T-helper 2 cell (primary cell): ENCODE measurements around the gene CNKSR3.

Experiments
- DNase-seq, 5 experiments: peaks; one replicate each; pipeline versions ENCODE4 v3.0.0 to v3.0.0-alpha.2; 2012 to 2022

Gene CNKSR3

DNA sequence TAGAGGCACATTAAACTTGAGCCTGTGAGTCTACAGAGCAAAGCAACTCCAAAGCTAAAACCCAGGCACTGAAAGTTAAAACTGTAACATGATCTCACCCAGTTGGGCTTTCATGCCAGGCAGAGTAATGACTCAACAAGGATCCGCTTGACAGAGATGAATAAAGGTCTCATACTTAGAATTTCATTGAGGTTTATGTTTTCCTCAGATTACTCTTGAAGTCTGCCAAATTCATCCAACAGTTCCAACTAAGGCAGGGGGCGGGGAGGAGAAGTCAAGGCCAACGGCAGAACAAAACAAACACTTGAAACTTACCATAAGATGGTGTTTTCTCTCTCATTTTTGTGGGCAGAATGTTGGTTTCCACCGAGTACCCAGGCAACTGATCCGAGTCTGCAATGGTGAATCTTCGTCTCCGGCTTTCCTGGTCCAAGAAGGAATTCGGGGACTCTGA is 99.8 kb downstream of the CNKSR3 start:
- DNase-seq: peak in 2 of 5 experiments; percentile 14 to 86

DNA sequence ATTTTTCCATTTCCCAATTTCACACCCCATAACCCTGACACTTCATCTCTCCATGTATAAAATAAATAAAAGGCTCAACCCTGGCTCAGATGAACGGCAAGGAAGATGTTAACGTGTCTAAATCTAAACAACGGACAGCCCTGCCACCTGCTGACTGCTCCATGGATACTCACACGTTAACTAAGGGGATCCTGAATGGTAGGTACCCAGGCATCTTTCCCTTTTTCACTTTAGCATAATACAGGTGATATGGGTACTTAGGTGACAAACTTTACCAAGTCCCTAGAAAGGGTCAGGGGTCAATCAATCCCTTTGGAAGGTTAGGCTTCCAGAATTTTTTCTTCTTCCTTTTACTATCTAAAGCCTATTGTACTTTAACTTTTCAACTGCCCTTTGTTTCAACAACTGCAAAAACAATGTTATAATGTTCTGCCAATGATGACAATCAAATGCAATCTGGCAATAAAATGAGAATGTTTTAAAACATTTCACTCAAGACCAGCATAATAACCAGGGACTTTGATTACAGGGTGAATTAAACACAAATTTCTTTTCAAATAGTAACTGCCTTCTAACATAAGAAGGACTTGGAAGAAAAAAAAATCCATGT is 101.5 kb downstream of the CNKSR3 start:
- DNase-seq: no peak

DNA sequence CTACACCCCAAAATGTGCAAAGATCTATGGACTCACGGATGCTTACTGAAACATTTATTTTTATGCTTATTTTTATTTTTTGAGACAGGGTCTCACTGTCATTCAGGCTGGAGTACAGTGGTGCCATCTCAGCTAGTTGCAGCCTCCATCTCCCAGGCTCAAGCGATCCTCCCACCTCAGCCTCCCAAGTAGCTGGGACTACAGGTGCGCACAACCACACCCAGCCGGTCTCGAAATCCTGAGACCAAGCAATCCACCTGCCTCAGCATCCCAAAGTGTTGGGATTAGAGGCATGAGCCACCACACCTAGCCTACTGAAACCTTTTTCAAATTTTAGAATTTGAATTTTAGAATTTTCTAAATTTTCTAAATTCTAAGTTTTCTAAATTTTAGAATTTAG is 103.0 kb downstream of the CNKSR3 start:
- DNase-seq: no peak

DNA sequence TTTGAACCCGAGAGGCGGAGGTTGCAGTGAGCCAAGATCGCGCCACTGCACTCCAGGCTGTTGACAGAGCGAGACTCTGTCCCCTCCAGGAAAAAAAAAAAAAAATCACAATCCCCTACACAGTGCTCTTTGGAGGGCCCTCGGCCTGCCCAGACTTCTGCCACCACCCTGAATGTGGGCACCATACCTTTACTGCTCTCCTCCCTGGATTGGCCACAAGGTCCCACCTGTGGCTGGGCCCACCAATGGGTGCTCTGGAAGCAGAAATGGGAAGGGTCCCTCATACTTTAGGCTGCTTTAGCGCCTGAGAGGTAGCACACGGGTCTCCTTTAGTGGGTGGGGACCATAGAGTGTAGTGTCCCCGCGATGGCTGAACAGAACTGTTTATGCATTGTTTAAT is 103.6 kb downstream of the CNKSR3 start:
- DNase-seq: no peak

- no peak for DNase-seq
Observed at GRCh38 chr6:154406301-154406700, 104.2 kb downstream of the CNKSR3 start.

DNA sequence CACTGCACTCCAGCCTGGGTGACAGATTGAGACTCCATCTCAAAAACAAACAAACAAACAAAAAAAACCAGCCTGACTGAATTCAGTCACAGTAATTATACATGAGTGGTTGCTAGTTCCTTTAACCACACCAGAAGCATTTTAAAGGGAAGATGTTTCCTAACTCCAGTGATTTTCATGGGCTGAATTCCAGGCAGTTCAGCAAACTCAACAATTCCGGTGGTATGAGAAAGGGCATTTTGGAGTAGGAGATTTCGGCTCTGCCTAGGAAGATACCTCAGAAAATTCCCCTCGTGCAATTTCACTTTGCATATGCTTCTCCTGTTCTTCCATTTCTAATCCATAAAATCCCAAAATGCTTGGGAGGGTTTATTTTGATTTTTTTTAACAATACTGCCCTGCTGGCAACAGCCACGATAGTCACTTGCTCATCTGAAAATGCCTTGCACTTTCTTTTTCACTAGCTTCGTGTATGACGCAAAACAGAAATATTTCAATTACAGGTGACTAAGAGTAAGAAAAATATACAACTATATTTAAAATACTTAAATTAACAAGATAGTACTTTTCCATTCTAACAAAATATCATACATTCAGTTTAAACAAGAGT is 105.6 kb downstream of the CNKSR3 start:
- DNase-seq: peak in 1 of 5 experiments; percentile 71

- peak in 1 of 5 experiments; percentile 80 for DNase-seq
Observed at GRCh38 chr6:154403788-154404187, 106.7 kb downstream of the CNKSR3 start.

DNA sequence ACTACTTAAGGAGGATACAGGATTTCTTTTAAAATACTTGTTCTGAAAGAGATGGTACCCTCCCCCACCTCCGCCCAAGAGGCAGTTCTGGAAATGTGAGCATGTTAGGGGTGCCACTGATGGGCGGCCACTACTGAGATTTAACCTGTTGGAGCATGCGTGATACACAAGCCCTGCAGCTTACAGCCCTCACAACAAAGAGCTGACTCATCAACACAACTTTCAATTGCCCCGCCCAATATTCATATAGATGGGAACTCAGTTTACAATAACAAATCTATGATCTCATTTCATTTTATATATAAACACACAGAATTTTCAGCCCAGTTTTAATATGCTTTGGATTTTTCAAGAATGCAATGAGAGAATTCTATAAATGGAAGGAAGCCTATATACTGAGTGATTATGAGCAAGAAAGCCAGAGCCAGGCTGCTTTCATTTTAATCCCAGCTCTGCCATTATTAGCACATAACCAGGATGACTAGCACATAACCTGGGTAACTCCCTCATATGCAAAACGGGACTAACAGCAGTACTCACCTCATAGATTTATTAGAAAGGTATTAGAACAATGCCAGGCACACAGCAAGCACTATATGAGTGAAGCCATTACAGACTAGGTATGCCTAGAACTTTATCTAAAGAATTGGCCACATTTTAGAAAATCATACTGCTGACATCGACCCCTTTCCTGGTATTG is 108.3 kb downstream of the CNKSR3 start:
- no peak for DNase-seq

DNA sequence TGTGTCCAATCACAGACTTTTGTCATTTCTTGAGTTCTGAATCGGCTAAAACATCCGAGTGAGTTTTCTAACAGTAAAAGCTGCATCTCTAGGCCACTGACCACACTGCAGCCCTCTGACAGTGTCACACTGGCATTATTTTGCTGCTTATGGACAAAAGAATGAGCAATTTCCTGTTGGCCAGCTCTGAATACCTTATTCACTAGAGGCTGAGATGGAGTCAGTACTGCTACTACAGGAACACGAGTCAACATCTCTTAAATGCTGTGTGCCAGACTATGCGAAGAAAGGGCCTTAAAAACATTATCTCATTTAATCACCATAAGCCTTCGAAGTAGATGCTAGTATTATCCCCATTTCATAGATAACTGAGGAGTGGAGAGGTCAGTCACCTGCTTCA is 111.4 kb downstream of the CNKSR3 start:
- no peak for DNase-seq

- DNase-seq: no peak
Observed at GRCh38 chr6:154397491-154398195, 112.8 kb downstream of the CNKSR3 start.

GRCh38 chr6:154395878-154396277 is 114.6 kb downstream of the CNKSR3 start:
- DNase-seq: no peak

GRCh38 chr6:154395316-154395715 is 115.2 kb downstream of the CNKSR3 start:
- no peak for DNase-seq

DNA sequence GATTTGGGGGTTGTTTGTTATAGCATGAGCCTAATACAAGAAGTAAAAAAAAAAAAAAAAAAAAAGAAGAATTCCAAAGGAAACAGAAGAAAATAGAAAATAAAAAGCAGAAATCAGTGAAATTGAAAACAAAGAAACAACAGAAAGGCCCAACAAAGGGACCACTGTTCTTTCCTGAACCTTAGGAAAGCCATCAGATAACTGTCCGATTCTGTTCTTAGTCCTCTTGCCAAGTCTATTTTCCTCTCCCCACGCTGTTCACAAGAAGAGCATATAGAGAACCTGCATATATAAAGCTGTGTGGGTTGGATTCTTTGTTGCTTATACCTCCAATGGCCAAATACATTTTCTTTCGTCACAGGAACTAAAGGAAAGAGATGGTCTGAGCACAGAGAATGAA is 115.9 kb downstream of the CNKSR3 start:
- no peak for DNase-seq

GRCh38 chr6:154390034-154390433 is 120.5 kb downstream of the CNKSR3 start:
- no peak for DNase-seq

DNA sequence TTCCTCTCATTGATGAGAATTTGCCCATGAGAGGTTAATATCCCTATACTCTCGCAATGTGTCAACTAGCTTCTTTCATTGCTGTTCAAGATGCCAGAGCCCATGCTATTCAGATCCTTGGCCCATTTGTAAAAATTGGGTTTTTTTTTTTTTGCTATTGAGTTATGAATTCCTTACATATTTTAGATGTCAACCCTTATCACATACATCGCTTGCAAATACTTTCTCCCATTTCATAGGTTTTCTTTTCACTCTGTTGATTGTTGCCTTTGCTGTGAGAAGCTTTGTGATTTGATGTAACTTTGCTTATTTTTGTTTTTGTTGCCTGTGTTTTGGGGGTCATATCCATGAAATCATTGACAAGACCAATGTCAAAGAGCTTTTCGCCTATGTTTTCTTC is 121.7 kb downstream of the CNKSR3 start:
- DNase-seq: no peak

DNA sequence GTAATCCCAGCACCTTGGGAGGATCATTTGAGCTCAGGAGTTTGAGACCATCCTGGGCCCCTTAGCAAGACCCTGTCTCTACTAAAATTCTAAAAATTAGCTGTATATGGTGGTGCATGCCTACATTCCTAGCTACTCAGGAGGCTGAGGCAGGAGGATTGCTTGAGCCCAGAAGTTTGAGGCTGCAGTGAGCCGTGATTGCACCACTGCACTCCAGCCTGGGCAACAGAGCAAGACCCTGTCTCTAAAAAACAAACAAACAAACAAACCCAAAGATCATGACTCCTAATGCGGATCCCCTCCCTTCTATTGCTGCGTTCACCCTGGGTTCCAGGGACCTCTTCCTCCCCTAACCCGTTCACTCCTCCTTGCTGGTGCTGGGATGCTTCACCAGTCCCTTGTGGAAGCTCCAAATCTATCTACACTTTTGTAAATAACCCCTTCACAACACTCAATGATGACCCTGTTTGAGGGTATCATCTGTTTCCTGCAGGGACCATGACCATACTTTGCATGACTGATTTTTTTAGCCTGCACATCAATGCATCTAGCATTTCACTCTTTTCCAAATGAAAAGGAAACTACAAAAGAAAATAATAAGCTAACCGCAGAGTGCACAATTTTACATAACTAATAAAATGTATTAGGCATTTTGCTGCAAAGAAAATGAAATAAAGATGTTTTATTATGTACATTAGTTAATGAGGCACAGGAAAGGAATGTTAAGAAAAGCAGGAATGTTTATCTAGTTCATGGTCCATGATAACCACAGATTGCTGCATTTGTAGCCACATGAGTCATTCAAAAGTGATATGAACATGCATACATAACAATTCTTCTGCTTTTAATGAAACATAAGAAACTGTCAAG is 123.4 kb downstream of the CNKSR3 start:
- DNase-seq: no peak

DNA sequence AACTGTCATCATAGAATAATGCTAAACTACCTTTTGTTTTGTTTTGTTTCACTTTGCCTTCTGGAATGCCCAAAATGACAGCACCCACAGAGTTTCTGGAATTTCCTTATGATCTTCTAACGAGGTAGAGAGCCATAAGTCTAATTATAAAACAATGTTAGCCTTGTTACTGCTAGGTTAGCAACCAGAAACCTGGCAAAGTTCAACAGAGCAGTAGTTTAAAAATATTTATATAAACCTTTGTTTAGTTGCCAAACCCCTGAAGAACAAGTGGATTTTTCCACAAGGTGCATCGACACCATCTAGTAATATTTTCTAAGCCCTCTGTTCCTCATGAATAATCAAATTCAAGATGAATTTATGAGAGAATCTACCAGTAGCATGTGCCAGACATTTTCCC is 126.3 kb downstream of the CNKSR3 start:
- no peak for DNase-seq

- no peak for DNase-seq
Observed at GRCh38 chr6:154383273-154383672, 127.2 kb downstream of the CNKSR3 start.

DNA sequence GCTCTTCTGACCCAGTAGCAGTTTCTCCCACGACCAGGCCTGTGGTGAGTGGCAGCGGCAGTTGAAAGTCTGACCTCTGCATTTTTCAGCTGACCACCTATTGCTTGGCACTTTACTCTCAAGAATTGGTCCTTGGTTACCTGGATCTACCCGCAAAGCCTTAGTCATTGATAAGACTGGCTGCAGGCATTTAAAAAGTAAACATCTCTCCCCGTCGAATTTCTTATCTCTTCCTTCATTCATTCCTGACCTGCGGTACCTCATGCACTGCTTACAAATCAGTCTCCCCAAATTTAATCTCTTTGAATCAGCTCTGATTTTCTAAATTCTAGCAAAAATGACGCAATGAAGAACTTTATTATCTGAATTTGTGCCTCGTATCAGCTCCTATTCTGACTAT is 127.7 kb downstream of the CNKSR3 start:
- DNase-seq: no peak

GRCh38 chr6:154381548-154381947 is 128.9 kb downstream of the CNKSR3 start:
- no peak for DNase-seq

- no peak for DNase-seq
Observed at GRCh38 chr6:154380741-154381140, 129.7 kb downstream of the CNKSR3 start.

DNA sequence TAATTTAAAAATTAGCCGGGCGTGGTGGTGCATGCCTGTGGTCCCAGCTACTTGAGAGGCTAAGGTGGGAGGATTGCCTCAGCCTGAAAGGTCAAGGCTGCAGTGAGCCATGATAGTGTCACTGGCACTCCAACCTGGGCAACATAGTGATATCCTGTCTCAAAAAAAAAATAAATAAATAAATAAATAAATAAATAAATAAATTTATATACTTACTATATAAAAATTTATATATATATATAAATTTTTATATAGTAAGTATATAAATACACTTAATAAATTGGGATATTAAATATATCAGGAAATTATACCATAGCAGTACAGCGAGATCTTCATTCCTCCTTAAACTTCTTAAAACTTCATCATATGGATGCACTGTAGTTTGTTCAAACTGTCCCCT is 130.9 kb downstream of the CNKSR3 start:
- no peak for DNase-seq

DNA sequence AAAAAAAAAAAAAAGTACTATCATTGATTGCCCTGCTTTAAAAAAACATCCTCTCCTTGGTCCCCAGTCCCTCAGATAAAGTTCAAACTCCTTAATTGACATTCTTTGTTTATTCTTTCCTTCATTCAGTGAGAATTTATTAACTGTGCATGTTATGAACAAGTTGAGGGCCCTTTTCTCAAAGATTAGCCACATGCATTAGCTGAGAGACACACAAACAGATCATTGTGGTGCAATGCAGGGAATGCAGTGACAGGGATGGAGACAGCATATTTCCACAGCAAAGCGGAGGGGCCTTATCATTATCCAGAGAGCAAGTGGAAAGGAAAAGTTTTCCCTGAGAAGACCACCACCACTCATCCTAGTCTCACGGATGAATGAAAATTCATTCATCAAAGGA is 132.0 kb downstream of the CNKSR3 start:
- DNase-seq: no peak
